Fibroblast of lung (primary cell): ENCODE measurements around the gene HOXA11.

Experiments
- EZH2 ChIP-seq: IDR thresholded peaks from 2 replicates; pipeline ENCODE4 v1.5.1; 2012; ENCODE audit warnings: low read length, control low read depth, mild to moderate bottlenecking; ENCODE audit errors: missing control alignments
- TF ChIP-seq, protein P1 (sequence below), 2 donors: IDR thresholded peaks in 1 of 2; conservative IDR thresholded peaks in 1 of 2; 1 replicate in 1 of 2; 2 replicates in 1 of 2; pipeline ENCODE4 v1.5.1; 2011 to 2012; ENCODE audit warnings: low read length in 2 of 2, control low read depth in 1 of 2, inconsistent platforms in 1 of 2, low read depth in 1 of 2, mild to moderate bottlenecking in 1 of 2

DNA sequence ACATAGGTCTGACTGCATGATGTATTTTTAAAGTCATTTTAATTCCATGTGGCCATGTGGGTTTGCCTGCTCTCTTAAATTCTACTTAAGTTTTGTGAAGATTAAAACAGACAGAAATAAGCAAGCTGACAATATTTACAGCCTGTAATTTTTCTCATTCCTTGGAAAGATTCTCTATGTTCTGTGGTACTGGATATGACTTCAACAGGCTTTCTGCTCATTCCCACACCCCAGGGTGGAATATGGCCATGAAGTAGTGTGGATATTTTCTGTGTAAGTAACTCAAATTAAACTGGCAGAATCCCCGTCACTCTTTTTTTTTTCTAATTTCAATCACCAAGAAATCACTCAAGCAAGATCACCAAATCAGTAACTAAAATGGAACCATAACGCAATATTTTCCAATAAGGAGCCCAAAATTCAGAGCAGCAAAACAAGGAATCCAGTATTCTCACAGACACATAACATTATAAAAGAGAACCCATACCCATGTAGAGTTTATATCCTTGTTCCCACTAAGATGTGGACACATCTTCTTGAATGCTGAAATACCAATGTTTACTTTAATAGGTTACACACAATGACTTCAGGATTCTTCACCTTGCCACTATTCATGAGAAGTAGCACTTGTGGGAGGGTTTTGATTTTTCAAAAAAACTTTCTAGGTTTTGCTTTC is 47.3 kb downstream of the HOXA11 start:
- TF ChIP-seq, protein P1, sequence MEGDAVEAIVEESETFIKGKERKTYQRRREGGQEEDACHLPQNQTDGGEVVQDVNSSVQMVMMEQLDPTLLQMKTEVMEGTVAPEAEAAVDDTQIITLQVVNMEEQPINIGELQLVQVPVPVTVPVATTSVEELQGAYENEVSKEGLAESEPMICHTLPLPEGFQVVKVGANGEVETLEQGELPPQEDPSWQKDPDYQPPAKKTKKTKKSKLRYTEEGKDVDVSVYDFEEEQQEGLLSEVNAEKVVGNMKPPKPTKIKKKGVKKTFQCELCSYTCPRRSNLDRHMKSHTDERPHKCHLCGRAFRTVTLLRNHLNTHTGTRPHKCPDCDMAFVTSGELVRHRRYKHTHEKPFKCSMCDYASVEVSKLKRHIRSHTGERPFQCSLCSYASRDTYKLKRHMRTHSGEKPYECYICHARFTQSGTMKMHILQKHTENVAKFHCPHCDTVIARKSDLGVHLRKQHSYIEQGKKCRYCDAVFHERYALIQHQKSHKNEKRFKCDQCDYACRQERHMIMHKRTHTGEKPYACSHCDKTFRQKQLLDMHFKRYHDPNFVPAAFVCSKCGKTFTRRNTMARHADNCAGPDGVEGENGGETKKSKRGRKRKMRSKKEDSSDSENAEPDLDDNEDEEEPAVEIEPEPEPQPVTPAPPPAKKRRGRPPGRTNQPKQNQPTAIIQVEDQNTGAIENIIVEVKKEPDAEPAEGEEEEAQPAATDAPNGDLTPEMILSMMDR (conservative IDR thresholded peaks at IDR 0.05 in 1 of 2, IDR thresholded peaks at IDR 0.05 in 1 of 2; ENCODE audit: low read depth in 1 of 2, low read length in 2 of 2) = no peak
- no peak for TF ChIP-seq EZH2
